ENCODE data around the gene DMWD. TPM values are rescaled to one million over a fixed set of nuclear protein-coding genes. Genes with fewer than 3 reads are reported as not detected.

DMWD gene
- 23.8 and 30.7 TPM in 2 replicates for polyA plus RNA-seq (2014; cell fraction: cytosol; rRNA removed)
- polyA plus RNA-seq (2014; cell fraction: nucleus; rRNA removed): 24.3 and 51.2 TPM in 2 replicates

GRCh38 chr19:45792470-45793177 lies at the start of gene DMWD:
DMWD (minus strand) TSS chr19:45792845; CDS start chr19:45792756, 89 bp downstream.
- DNase-seq (ENCODE audit: low spot score): peak; percentile 98

GRCh38 chr19:45842198-45842597 lies 49.6 kb upstream of the DMWD start:
- no peak for DNase-seq (ENCODE audit: low spot score)

GRCh38 chr19:45834970-45835369 lies 42.3 kb upstream of the DMWD start:
- no peak for DNase-seq (ENCODE audit: low spot score)

- no peak for DNase-seq (ENCODE audit: low spot score)
Observed at GRCh38 chr19:45828945-45829344, 36.3 kb upstream of the DMWD start.

GRCh38 chr19:45828523-45828922 lies 35.9 kb upstream of the DMWD start:
- DNase-seq (ENCODE audit: low spot score): no peak

- no peak for DNase-seq (ENCODE audit: low spot score)
Observed at GRCh38 chr19:45827459-45828093, 34.9 kb upstream of the DMWD start.

GRCh38 chr19:45826934-45827333 lies 34.3 kb upstream of the DMWD start:
- DNase-seq (ENCODE audit: low spot score): no peak

GRCh38 chr19:45825917-45826893 lies 33.6 kb upstream of the DMWD start:
- DNase-seq (ENCODE audit: low spot score): no peak

GRCh38 chr19:45825263-45825605 lies 32.6 kb upstream of the DMWD start:
- DNase-seq (ENCODE audit: low spot score): no peak

GRCh38 chr19:45824531-45825262 lies 32.1 kb upstream of the DMWD start:
- no peak for DNase-seq (ENCODE audit: low spot score)

GRCh38 chr19:45824041-45824471 lies 31.4 kb upstream of the DMWD start:
- no peak for DNase-seq (ENCODE audit: low spot score)

GRCh38 chr19:45823182-45823581 lies 30.5 kb upstream of the DMWD start:
- no peak for DNase-seq (ENCODE audit: low spot score)

- no peak for DNase-seq (ENCODE audit: low spot score)
Observed at GRCh38 chr19:45822716-45823115, 30.1 kb upstream of the DMWD start.

- DNase-seq (ENCODE audit: low spot score): no peak
Observed at GRCh38 chr19:45821570-45821969, 28.9 kb upstream of the DMWD start.

- no peak for DNase-seq (ENCODE audit: low spot score)
Observed at GRCh38 chr19:45821103-45821521, 28.5 kb upstream of the DMWD start.

GRCh38 chr19:45820413-45821102 lies 27.9 kb upstream of the DMWD start:
- DNase-seq (ENCODE audit: low spot score): no peak

GRCh38 chr19:45819769-45820168 lies 27.1 kb upstream of the DMWD start:
- DNase-seq (ENCODE audit: low spot score): no peak

- no peak for DNase-seq (ENCODE audit: low spot score)
Observed at GRCh38 chr19:45817725-45818301, 25.2 kb upstream of the DMWD start.

GRCh38 chr19:45817010-45817724 lies 24.5 kb upstream of the DMWD start:
- peak; percentile 94 for DNase-seq (ENCODE audit: low spot score)
